Fibroblast of lung (primary cell): ENCODE results near the gene MGAT5.

Experiments
- CTCF ChIP-seq, 2 donors: IDR thresholded peaks in 1 of 2; conservative IDR thresholded peaks in 1 of 2; 1 replicate in 1 of 2; 2 replicates in 1 of 2; pipeline ENCODE4 v1.5.1; 2011 to 2012; ENCODE audit warnings: low read length in 2 of 2, control low read depth in 1 of 2, inconsistent platforms in 1 of 2, low read depth in 1 of 2, mild to moderate bottlenecking in 1 of 2
- EZH2 ChIP-seq: IDR thresholded peaks from 2 replicates; pipeline ENCODE4 v1.5.1; 2012; ENCODE audit warnings: low read length, control low read depth, mild to moderate bottlenecking; ENCODE audit errors: missing control alignments

GRCh38 chr2:134446383-134447017, 192.6 kb downstream of the MGAT5 start:
- TF ChIP-seq CTCF (conservative IDR thresholded peaks at IDR 0.05 in 1 of 2, IDR thresholded peaks at IDR 0.05 in 1 of 2; ENCODE audit: low read depth in 1 of 2, low read length in 2 of 2) (no peak), EZH2 (no peak)
